Body of pancreas (tissue), 4 donors: Measurements from ENCODE around the gene RAD51D.

Source experiments
- POLR2A ChIP-seq, 3 donors: fragments of 450-650 bp; IDR thresholded peaks; one replicate each; pipeline ENCODE4 v1.6.1; 2016; ENCODE audit warnings: antibody characterized with exemption in 3 of 3, mild to moderate bottlenecking in 2 of 3
- TF ChIP-seq, protein P1 (sequence below), 7 experiments: fragments of 450-650 bp in 4 of 7; fragments of 200-600 bp in 3 of 7; sonication (generic) in 3 of 7; IDR thresholded peaks; one replicate each; pipeline ENCODE4 v1.5.1; 2016 to 2019; ENCODE audit warnings: antibody characterized with exemption in 7 of 7

DNA sequence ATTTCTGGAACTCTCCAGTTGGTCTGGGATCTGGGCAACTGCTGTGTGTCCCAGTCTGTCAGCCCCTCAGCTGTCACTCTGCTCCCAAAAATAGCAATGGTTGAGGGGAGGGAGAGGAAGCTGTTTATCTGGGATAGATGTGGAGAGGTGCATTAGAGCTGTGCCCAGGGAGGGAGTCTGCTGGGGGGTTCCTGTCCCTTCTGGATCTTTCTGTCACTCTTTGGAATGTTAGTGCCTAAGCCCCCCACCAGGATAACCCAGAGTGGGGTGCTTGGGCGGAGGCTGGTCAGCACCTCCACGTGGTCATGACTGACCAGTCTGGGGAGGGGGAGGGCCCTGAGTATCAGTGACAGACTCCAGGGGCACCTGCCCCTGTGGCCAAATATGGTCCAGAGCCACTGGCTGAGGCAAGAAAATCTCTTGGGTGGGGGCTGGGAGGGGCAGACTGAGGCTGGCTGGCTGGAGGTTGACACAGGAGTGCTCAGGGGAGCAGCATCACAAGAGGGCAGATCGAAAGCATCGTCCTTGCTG, 27.8 kb upstream of the RAD51D start, which contains the start of gene UNC45B:
- TF ChIP-seq, protein P1, sequence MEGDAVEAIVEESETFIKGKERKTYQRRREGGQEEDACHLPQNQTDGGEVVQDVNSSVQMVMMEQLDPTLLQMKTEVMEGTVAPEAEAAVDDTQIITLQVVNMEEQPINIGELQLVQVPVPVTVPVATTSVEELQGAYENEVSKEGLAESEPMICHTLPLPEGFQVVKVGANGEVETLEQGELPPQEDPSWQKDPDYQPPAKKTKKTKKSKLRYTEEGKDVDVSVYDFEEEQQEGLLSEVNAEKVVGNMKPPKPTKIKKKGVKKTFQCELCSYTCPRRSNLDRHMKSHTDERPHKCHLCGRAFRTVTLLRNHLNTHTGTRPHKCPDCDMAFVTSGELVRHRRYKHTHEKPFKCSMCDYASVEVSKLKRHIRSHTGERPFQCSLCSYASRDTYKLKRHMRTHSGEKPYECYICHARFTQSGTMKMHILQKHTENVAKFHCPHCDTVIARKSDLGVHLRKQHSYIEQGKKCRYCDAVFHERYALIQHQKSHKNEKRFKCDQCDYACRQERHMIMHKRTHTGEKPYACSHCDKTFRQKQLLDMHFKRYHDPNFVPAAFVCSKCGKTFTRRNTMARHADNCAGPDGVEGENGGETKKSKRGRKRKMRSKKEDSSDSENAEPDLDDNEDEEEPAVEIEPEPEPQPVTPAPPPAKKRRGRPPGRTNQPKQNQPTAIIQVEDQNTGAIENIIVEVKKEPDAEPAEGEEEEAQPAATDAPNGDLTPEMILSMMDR (IDR thresholded peaks at IDR 0.05), result no peak
- no peak for TF ChIP-seq POLR2A (IDR thresholded peaks at IDR 0.05)
